Astrocyte (in vitro differentiated cells and primary cell): ENCODE results near the gene TMEM200C. TPM values are rescaled to one million over a fixed set of nuclear protein-coding genes. Genes with fewer than 3 reads are reported as not detected.

Experiments
- DNase-seq: peaks from one replicate; pipeline ENCODE4 v3.0.0-alpha.2; 2010; ENCODE audit warnings: low read depth
- FAIRE-seq: peaks from 2 replicates; lab custom pipeline; 2011; peaks lifted over from hg19 to GRCh38; lab: Jason Lieb, UNC
- H2AFZ ChIP-seq: 2 replicates; pipeline ENCODE4 v1.6.0; 2012; ENCODE audit warnings: low read depth, low read length, inconsistent platforms
- H3K27ac ChIP-seq: 2 replicates; pipeline ENCODE4 v1.5.1; 2011; ENCODE audit warnings: low read depth, low read length, inconsistent platforms
- H3K27me3 ChIP-seq: 2 replicates; pipeline ENCODE4 v1.6.0; 2011; ENCODE audit warnings: low read length, inconsistent platforms; ENCODE audit not compliant: insufficient read depth
- H3K36me3 ChIP-seq: 2 replicates; pipeline ENCODE4 v1.5.1; 2011; ENCODE audit warnings: low read length, inconsistent platforms; ENCODE audit not compliant: insufficient read depth
- H3K4me1 ChIP-seq: 2 replicates; pipeline ENCODE4 v1.5.1; 2011; ENCODE audit warnings: low read length, inconsistent platforms; ENCODE audit not compliant: insufficient read depth
- H3K4me2 ChIP-seq: 2 replicates; pipeline ENCODE4 v1.6.0; 2012; ENCODE audit warnings: low read length, inconsistent platforms
- H3K4me3 ChIP-seq: 2 replicates; pipeline ENCODE4 v1.5.1; 2011; ENCODE audit warnings: low read depth, mild to moderate bottlenecking, low read length, inconsistent platforms; ENCODE audit not compliant: insufficient read depth
- H3K79me2 ChIP-seq: 2 replicates; pipeline ENCODE4 v1.6.0; 2012; ENCODE audit warnings: mild to moderate bottlenecking, low read length, inconsistent platforms; ENCODE audit not compliant: insufficient read depth
- H3K9ac ChIP-seq: 2 replicates; pipeline ENCODE4 v1.6.0; 2012; ENCODE audit warnings: mild to moderate bottlenecking, low read length, inconsistent platforms
- H3K9me3 ChIP-seq: 2 replicates; pipeline ENCODE4 v1.5.1; 2012; ENCODE audit warnings: low read depth, mild to moderate bottlenecking, low read length, inconsistent platforms; ENCODE audit not compliant: insufficient read depth
- H4K20me1 ChIP-seq: 2 replicates; pipeline ENCODE4 v1.6.0; 2012; ENCODE audit warnings: low read length, inconsistent platforms; ENCODE audit not compliant: insufficient read depth
- H3K27ac Mint-ChIP-seq: one replicate; pipeline ENCODE4 v1.8.0; 2021; ENCODE audit warnings: mild to moderate bottlenecking, mixed read lengths; ENCODE audit not compliant: unreplicated experiment
- H3K27me3 Mint-ChIP-seq: one replicate; pipeline ENCODE4 v1.8.0; 2021; ENCODE audit warnings: low read depth, mixed read lengths; ENCODE audit not compliant: unreplicated experiment
- H3K36me3 Mint-ChIP-seq: one replicate; pipeline ENCODE4 v1.8.0; 2021; ENCODE audit warnings: low read depth, mixed read lengths; ENCODE audit not compliant: unreplicated experiment
- H3K4me1 Mint-ChIP-seq: one replicate; pipeline ENCODE4 v1.8.0; 2021; ENCODE audit warnings: low read depth, mixed read lengths; ENCODE audit not compliant: unreplicated experiment
- H3K4me3 Mint-ChIP-seq: one replicate; pipeline ENCODE4 v1.8.0; 2021; ENCODE audit warnings: mild to moderate bottlenecking, moderate library complexity, mixed read lengths; ENCODE audit not compliant: unreplicated experiment
- H3K9me3 Mint-ChIP-seq: one replicate; pipeline ENCODE4 v1.8.0; 2021; ENCODE audit warnings: mild to moderate bottlenecking, mixed read lengths; ENCODE audit not compliant: unreplicated experiment
- EZH2 ChIP-seq: IDR thresholded peaks from 2 replicates; pipeline ENCODE4 v1.6.1; 2012; ENCODE audit warnings: mild to moderate bottlenecking, low read length, inconsistent platforms; ENCODE audit not compliant: insufficient read depth
- total RNA-seq: library from RNA; stranded (reverse); gene quantifications from 2 replicates; pipeline ENCODE4 v1.2.1, GENCODE V29; 2021
- TF ChIP-seq, protein P1 (sequence below): IDR thresholded peaks from 2 replicates; pipeline ENCODE4 v1.5.1; 2011; ENCODE audit warnings: low read depth, mild to moderate bottlenecking, inconsistent platforms, low read length, moderate library complexity; ENCODE audit not compliant: insufficient read depth

Gene TMEM200C
- total RNA-seq, 1 donor from 2014 or later, result 11.3 TPM

DNA sequence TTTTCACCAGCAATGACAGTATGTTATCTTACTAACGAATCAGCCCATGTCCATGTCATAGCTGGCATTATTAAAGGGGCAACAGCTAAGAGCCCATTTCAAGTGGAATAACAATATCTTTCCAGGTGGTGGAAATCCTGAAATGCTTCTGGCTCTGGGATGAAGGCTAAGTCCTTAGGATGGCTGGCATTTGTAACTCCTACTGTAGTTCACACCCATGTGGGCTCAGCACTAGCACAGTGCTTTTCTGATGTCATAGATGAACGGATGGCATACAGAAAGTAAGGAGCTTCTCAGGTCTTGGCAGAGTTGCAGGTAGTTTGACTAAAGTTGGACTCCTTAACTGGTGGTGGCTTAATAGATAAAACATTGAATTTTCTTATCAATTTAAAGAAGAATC lies 10.0 kb downstream of the TMEM200C start:
- no peak overlapping the region for H3K27ac Mint-ChIP-seq
- Histone ChIP-seq H2AFZ (no peak overlapping the region), H3K27ac (no peak overlapping the region), H3K9me3 (no peaks in the 10 kb centered on the region), H3K9ac (no peak overlapping the region), H3K4me3 (no peak overlapping the region), H4K20me1 (no peaks in the 10 kb centered on the region), H3K36me3 (no peaks in the 10 kb centered on the region), H3K27me3 (peaks cover 2% of the 10 kb centered on the region), H3K79me2 (no peaks in the 10 kb centered on the region), H3K4me2 (no peak overlapping the region), H3K4me1 (no peaks in the 10 kb centered on the region)
- no peaks in the 10 kb centered on the region for H3K27me3 Mint-ChIP-seq
- no peaks in the 10 kb centered on the region for H3K9me3 Mint-ChIP-seq
- no peak for DNase-seq
- no peaks in the 10 kb centered on the region for H3K36me3 Mint-ChIP-seq
- no peak overlapping the region for H3K4me3 Mint-ChIP-seq
- H3K4me1 Mint-ChIP-seq, result no peaks in the 10 kb centered on the region
- no peak for FAIRE-seq
- TF ChIP-seq, protein P1, sequence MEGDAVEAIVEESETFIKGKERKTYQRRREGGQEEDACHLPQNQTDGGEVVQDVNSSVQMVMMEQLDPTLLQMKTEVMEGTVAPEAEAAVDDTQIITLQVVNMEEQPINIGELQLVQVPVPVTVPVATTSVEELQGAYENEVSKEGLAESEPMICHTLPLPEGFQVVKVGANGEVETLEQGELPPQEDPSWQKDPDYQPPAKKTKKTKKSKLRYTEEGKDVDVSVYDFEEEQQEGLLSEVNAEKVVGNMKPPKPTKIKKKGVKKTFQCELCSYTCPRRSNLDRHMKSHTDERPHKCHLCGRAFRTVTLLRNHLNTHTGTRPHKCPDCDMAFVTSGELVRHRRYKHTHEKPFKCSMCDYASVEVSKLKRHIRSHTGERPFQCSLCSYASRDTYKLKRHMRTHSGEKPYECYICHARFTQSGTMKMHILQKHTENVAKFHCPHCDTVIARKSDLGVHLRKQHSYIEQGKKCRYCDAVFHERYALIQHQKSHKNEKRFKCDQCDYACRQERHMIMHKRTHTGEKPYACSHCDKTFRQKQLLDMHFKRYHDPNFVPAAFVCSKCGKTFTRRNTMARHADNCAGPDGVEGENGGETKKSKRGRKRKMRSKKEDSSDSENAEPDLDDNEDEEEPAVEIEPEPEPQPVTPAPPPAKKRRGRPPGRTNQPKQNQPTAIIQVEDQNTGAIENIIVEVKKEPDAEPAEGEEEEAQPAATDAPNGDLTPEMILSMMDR, result no peak
- TF ChIP-seq EZH2, result no peak

DNA sequence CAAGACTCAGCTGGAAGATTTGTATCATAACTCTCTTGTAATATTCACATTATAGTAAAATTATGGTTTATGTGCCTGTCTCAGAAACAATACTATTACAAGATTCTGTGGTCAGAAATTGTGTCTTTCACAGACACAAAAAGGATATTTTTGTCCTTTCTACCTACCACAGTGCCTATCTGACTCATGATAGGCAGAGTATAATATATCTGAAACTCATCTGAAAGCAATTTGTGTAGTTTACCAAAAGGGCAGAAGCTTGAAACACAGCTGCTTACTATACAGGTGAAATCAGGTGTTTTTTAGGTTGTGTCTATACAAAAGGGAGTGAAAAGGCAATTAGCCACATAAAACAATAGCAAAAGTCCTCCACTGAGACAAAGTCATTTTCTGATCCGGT lies 10.9 kb downstream of the TMEM200C start:
- H3K27ac ChIP-seq, result no peak overlapping the region
- H2AFZ ChIP-seq, result no peak overlapping the region
- no peaks in the 10 kb centered on the region for H3K4me1 ChIP-seq
- Mint-ChIP-seq H3K4me3 (no peak overlapping the region), H3K36me3 (no peaks in the 10 kb centered on the region), H3K27ac (no peak overlapping the region), H3K9me3 (no peaks in the 10 kb centered on the region), H3K27me3 (no peaks in the 10 kb centered on the region), H3K4me1 (no peaks in the 10 kb centered on the region)
- no peak overlapping the region for H3K4me3 ChIP-seq
- H3K9me3 ChIP-seq, result no peaks in the 10 kb centered on the region
- no peaks in the 10 kb centered on the region for H3K79me2 ChIP-seq
- no peak for TF ChIP-seq EZH2
- TF ChIP-seq, protein P1, result no peak
- no peak overlapping the region for H3K9ac ChIP-seq
- H3K36me3 ChIP-seq, result no peaks in the 10 kb centered on the region
- DNase-seq (no peak), FAIRE-seq (no peak)
- peaks cover 2% of the 10 kb centered on the region for H3K27me3 ChIP-seq
- no peaks in the 10 kb centered on the region for H4K20me1 ChIP-seq
- H3K4me2 ChIP-seq, result no peak overlapping the region

DNA sequence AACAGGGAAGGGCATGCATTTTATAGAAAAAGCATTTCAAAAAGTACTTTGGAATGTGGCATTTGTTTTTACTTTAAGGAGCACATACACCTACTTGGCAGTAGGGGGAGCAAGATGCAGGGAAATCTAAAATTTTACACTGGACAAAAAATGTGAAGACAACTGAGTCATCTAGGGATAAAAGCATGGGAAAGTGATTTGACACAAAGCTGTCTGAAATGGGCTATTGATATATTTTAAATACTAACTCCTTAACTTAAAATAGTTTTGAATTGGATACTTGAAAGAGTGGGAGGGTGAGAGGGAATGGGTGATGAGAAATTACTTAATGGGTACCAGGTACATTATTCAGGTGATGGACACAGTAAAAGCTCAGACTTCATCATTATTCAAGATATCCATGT lies 15.8 kb downstream of the TMEM200C start:
- Histone ChIP-seq H3K9me3 (no peaks in the 10 kb centered on the region), H3K79me2 (no peaks in the 10 kb centered on the region), H3K4me3 (no peak overlapping the region), H3K36me3 (no peaks in the 10 kb centered on the region), H3K4me2 (no peak overlapping the region), H2AFZ (no peak overlapping the region), H4K20me1 (no peaks in the 10 kb centered on the region), H3K27ac (no peak overlapping the region), H3K9ac (no peak overlapping the region), H3K4me1 (no peaks in the 10 kb centered on the region), H3K27me3 (peaks cover 6% of the 10 kb centered on the region)
- DNase-seq (peak; percentile 23), FAIRE-seq (peak; percentile 26)
- Mint-ChIP-seq H3K36me3 (no peaks in the 10 kb centered on the region), H3K9me3 (no peaks in the 10 kb centered on the region), H3K4me1 (no peaks in the 10 kb centered on the region), H3K27ac (no peak overlapping the region), H3K4me3 (no peak overlapping the region), H3K27me3 (peaks cover 7% of the 10 kb centered on the region)
- TF ChIP-seq, protein P1, result peak; percentile 86
- TF ChIP-seq EZH2, result no peak
